SK-N-MC (cell line): ENCODE measurements around the gene ANKAR.
"Not testable (repeated sequence)": the region's sequence is repeated elsewhere in the genome, so short reads cannot be mapped to it uniquely, and the experiment has no call there.

ENCODE experiments used
- DNase-seq: peaks from one replicate; pipeline ENCODE4 v3.0.0-alpha.2; 2011; ENCODE audit warnings: low read depth, low spot score
- H3K27ac ChIP-seq: fragments of 200-600 bp; sonication (generic); 2 replicates; pipeline ENCODE4 v1.5.1; 2016; ENCODE audit warnings: mixed run types
- H3K36me3 ChIP-seq: fragments of 200-600 bp; sonication (generic); 2 replicates; pipeline ENCODE4 v1.6.1; 2017; ENCODE audit warnings: antibody characterized with exemption, low read length, mixed read lengths; ENCODE audit not compliant: insufficient read depth
- H3K4me3 ChIP-seq: fragments of 200-600 bp; sonication (generic); 2 replicates; pipeline ENCODE4 v1.5.1; 2016
- H3K9ac ChIP-seq: fragments of 200-600 bp; sonication (generic); 2 replicates; pipeline ENCODE4 v1.8.0; 2017; ENCODE audit warnings: mixed run types, mixed read lengths; ENCODE audit not compliant: insufficient read length
- H3K9me3 ChIP-seq: fragments of 200-600 bp; sonication (generic); 2 replicates; pipeline ENCODE4 v1.6.1; 2017; ENCODE audit warnings: low read depth, mild to moderate bottlenecking, antibody characterized with exemption, low read length, moderate library complexity, mixed read lengths
- EZH2 ChIP-seq: fragments of 200-600 bp; sonication (generic); IDR thresholded peaks from one replicate; pipeline ENCODE4 v1.6.1; 2017; ENCODE audit warnings: antibody characterized with exemption
- FOXP2 ChIP-seq: optimal IDR thresholded peaks from 2 replicates; pipeline ENCODE3; 2011; ENCODE audit warnings: mild to moderate bottlenecking, moderate library complexity; ENCODE audit not compliant: insufficient read depth; ENCODE audit errors: extremely low read length, control extremely low read depth
- POLR2AphosphoS5 ChIP-seq: IDR thresholded peaks from 2 replicates; pipeline ENCODE4 v1.6.1; 2012; ENCODE audit warnings: mild to moderate bottlenecking, low read depth, low read length, borderline replicate concordance

The ANKAR gene

DNA sequence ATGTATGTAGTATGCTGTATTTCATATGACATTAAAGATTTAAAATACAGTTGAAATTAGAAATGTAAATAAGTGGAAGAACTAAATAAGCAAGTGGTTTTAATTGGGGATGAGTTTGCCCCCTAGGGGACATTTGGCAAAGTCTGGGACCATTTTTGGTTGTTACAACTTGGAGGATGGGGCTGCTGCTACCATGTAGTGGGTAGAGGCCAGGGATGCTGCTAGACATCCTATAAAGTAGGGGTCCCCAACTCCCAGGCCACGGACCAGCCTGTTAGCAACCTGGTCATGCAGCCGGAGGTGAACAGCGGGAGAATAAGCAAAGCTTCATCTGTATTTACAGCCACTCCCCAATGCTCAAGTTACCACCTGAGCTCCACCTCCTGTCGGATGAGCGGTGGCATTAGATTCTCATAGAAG is 41.1 kb upstream of the ANKAR start:
- Histone ChIP-seq H3K9me3 (no peaks in the 10 kb centered on the region), H3K36me3 (no peaks in the 10 kb centered on the region), H3K27ac (no peak overlapping the region), H3K9ac (no peak overlapping the region), H3K4me3 (no peak overlapping the region)
- DNase-seq: no peak
- TF ChIP-seq EZH2 (no peak), POLR2AphosphoS5 (no peak), FOXP2 (no peak)

DNA sequence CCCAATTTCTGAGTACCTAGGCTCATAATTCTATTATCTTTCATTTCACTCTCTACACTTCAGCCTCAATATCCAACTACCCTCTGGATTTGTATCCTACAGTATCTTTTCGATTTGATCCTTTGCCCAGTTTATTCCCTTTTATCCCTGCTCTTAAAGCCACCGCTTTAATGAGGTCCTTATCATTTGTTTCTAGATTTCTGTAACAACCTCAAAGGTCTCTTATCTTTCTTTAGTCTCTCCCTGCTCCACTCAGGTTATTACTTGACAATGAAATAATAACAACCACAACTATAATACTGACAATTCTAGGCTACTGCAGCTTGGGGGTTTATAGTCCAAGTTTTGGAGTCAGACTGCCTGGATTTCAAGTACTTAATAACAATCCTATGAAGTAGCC is 39.1 kb upstream of the ANKAR start:
- Histone ChIP-seq H3K4me3 (no peak overlapping the region), H3K9ac (no peak overlapping the region), H3K9me3 (no peaks in the 10 kb centered on the region), H3K36me3 (no peaks in the 10 kb centered on the region), H3K27ac (no peak overlapping the region)
- TF ChIP-seq POLR2AphosphoS5 (no peak), EZH2 (no peak), FOXP2 (no peak)
- DNase-seq: no peak

DNA sequence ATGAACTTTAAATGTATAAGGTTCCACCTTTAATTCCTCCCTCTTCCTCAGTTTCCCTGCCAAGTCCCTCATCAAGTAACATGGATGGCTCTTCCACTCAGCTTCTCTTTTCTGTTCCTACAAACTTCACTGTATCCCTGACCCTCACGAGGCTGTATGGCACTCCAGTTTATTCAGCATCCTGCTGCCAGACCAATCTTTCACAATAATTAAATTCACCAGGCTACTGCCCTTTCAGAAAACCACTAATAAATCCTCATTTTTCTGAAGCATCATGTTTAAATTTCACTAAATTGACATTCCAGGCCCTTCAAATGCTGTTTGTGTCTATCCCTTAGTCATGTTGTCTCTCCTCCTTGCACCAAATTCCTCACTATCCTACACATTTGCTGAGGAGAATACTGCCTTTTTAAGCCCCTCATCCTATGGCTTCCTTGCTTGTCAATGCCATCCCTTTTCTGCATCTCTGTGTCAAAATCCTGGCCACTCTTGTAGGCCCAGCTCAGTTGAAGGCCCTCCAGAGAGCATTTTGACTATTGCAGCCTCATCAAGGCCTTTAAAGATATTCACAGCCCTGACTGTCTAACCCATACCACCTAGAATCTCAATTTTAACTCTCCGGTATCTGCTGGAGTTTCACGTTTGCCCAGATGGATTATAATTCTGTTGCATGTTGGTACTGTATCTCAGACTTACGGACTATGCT is 36.0 kb upstream of the ANKAR start:
- no peaks in the 10 kb centered on the region for H3K36me3 ChIP-seq
- no peak for TF ChIP-seq FOXP2
- TF ChIP-seq POLR2AphosphoS5: no peak
- TF ChIP-seq EZH2: no peak
- no peak for DNase-seq
- H3K9ac ChIP-seq: no peak overlapping the region
- H3K4me3 ChIP-seq: no peak overlapping the region
- no peaks in the 10 kb centered on the region for H3K9me3 ChIP-seq
- H3K27ac ChIP-seq: no peak overlapping the region

DNA sequence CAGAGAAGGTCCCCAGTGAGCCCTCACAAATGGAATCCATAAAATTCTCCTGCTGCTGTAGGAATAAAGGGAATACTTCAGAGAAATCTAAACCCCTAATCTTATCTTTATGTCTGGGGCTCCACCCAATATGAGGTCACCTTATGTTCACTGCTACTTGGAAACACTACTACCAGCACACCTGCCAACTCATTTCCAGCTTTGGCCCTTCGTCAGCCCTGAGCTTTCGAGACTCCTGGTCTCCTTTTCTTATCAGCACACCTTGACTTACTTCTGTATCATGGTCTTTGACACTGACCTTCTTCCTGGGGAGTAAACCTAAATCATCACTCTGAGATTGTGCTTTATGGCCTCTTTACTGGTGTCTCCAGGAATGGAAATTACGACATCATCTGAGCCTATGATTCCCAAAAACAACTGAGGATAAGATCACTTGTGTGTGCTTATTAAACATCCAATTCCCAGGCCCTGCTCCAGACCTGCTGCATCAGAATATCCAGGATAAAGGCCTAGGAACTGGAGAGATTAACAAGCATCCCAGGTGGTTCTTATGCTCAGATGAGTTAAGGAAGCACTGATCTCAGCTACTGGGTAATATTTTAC is 35.4 kb upstream of the ANKAR start:
- Histone ChIP-seq H3K27ac (no peak overlapping the region), H3K4me3 (no peak overlapping the region), H3K36me3 (no peaks in the 10 kb centered on the region), H3K9me3 (no peaks in the 10 kb centered on the region), H3K9ac (no peak overlapping the region)
- no peak for DNase-seq
- TF ChIP-seq EZH2 (no peak), FOXP2 (no peak)

DNA sequence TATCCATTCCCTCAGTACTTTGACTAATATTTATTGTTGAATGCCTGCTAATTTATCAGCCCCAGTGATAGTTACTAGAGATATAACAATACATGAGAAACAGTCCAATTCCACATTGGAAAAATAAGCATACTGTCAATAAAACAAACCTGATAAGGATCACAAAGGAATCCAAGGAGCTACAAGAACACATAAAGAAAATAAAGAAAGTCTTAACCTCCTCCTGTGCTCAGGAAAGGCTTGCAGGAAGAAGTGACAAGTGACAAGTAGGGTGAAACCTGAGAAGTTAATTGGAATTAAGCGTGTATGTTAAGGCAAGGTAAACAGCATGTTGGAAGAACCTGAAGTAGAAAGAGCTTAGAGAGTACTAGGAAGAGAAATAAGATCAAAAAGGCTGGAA is 33.5 kb upstream of the ANKAR start:
- TF ChIP-seq FOXP2 (no peak), POLR2AphosphoS5 (no peak), EZH2 (no peak)
- Histone ChIP-seq H3K36me3 (no peaks in the 10 kb centered on the region), H3K9ac (no peak overlapping the region), H3K27ac (no peak overlapping the region), H3K9me3 (no peaks in the 10 kb centered on the region), H3K4me3 (no peak overlapping the region)
- DNase-seq: no peak

DNA sequence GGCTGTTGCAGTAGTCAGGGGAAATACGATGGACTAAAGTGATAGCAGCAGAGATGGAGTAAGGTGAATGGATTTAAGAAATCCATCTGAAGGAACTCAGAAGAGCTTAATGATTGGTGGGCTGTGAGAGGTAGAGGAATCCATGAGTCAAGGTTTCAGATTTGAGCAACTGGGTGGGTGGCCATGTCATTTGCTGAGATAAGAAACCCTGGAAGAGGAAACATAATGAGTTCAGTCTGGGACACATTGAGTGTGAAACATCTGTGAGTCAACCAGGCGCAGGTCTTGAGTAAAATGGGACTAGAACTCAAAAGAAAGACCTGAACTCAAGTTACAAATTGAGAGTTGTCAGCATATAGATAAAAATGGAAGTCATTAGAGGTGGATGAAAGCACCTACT is 32.9 kb upstream of the ANKAR start:
- TF ChIP-seq FOXP2 (no peak), POLR2AphosphoS5 (no peak), EZH2 (no peak)
- Histone ChIP-seq H3K4me3 (no peak overlapping the region), H3K27ac (no peak overlapping the region), H3K9ac (no peak overlapping the region), H3K36me3 (no peaks in the 10 kb centered on the region), H3K9me3 (no peaks in the 10 kb centered on the region)
- DNase-seq: no peak

DNA sequence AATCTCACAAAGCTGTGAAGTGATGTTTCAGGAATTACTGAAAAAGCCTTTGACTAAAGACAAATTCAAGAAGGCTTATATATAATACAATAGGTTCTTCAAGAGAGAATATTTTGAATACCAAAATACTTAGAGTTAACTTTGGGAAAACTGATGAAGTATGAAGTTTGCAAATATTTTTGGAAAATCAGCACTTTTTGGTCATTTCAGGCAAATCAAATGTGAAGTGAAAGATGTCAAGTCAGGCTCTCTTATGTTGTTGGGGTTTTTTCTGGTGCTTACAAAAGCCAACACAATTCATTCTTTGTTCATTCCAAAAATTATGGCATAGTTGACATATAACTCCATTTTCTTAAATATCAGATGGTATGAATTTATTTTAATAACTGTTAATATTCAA is 27.9 kb upstream of the ANKAR start:
- no peak for DNase-seq
- no peak for TF ChIP-seq FOXP2
- no peak for TF ChIP-seq POLR2AphosphoS5
- TF ChIP-seq EZH2: no peak
- Histone ChIP-seq H3K4me3 (no peak overlapping the region), H3K9ac (no peak overlapping the region), H3K27ac (no peak overlapping the region), H3K36me3 (no peaks in the 10 kb centered on the region), H3K9me3 (no peaks in the 10 kb centered on the region)

DNA sequence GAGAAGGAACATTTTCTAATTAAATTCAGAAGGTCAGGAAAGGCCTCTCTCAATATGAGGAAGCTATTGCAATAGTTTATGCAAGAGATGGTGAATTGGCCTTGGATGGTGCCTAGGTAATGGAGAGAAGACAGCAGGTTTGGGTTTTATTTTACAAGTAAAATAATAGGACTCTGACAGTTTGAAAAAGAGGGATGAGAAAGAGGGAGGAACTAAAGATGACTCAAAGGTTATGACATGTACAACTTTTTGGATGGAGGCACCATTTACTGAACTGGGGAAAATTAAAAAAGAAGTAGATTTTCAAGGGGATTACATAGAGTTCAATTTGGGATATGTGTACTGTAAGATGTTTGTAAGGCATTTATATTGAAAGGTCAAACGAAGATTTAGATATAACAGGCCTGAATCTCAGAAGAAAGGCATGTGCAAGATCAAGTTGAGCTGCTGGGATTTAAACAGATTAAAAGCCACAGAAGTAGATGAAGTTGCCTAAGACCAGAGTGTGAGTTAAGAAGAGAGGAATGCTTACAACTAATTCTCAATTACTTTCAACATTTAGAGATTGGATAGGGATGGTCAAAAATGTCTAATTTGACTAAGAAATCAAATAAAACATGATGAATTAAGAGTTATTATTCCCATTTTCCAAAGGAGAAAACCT is 25.5 kb upstream of the ANKAR start:
- no peaks in the 10 kb centered on the region for H3K36me3 ChIP-seq
- DNase-seq: no peak
- H3K4me3 ChIP-seq: no peak overlapping the region
- H3K27ac ChIP-seq: no peak overlapping the region
- TF ChIP-seq POLR2AphosphoS5 (no peak), FOXP2 (no peak)
- H3K9me3 ChIP-seq: no peaks in the 10 kb centered on the region
- H3K9ac ChIP-seq: no peak overlapping the region

DNA sequence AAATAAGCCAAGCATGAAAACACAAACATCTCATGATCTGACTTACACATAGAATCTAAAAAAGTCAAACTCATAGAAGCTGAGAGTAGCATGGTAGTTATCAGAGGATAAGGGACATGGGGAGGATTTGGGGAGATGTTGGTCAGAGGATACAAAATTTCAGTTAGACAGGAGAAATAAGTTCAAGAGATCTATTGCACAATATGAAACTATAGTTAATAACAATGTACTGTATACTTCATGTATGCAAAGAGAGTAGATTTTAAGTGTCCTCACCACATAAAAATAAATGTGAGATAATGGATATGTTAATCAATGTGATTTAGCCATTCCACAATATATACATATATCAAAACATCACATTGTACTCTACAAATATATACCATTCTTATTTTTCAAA is 23.2 kb upstream of the ANKAR start:
- Histone ChIP-seq H3K9ac (no peak overlapping the region), H3K4me3 (no peak overlapping the region), H3K27ac (no peak overlapping the region), H3K9me3 (no peaks in the 10 kb centered on the region), H3K36me3 (no peaks in the 10 kb centered on the region)
- DNase-seq: no peak
- TF ChIP-seq FOXP2 (no peak), EZH2 (no peak), POLR2AphosphoS5 (no peak)

DNA sequence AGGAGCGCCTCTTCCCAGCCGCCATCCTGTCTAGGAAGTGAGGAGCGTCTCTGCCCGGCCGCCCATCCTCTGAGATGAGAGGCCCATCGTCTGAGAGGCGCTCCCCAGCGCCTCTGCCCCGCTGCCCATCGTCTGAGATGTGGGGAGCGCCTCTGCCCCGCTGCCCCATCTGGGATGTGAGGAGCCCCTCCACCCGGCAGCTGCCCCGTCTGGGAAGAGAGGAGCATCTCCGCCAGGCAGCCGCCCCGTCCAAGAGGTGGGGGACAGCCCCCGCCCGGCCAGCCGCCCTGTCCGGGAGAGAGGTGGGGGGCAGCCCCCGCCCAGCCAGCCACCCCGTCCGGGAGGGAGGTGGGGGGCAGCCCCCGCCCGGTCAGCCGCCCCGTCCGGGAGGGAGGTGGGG is 21.0 kb upstream of the ANKAR start:
- not testable (repeated sequence) for H3K9ac ChIP-seq, H3K4me3 ChIP-seq, H3K36me3 ChIP-seq, H3K9me3 ChIP-seq, H3K27ac ChIP-seq, DNase-seq
